Occipital lobe (tissue), 2 donors: ENCODE data around the gene HSPBAP1. TPM values are rescaled to one million over a fixed set of nuclear protein-coding genes. Genes with fewer than 3 reads are reported as not detected.

Experiments used
- DNase-seq: peaks from one replicate; lab custom pipeline; 2025; lab: John Stamatoyannopoulos, UW
- total RNA-seq: library from RNA; depleted of rRNA; stranded (reverse); fragments of >200 nt; gene quantifications from one replicate; pipeline ENCODE4 v1.2.3, GENCODE V29; 2014

Gene HSPBAP1
- 12.9 TPM for total RNA-seq

- no peak for DNase-seq
These were observed at the start of gene HSPBAP1 for GRCh38 chr3:122793568-122794416. Gene HSPBAP1, minus strand, starts transcription at chr3:122793831. Its CDS starts 151 bp downstream, at chr3:122793680.

GRCh38 chr3:122835590-122835989 lies 42.0 kb upstream of the HSPBAP1 start:
- no peak for DNase-seq

GRCh38 chr3:122828281-122828680 lies 34.6 kb upstream of the HSPBAP1 start:
- no peak for DNase-seq

GRCh38 chr3:122826278-122826677 lies 32.6 kb upstream of the HSPBAP1 start:
- DNase-seq: no peak

GRCh38 chr3:122825460-122825859 lies 31.8 kb upstream of the HSPBAP1 start:
- DNase-seq: no peak

- DNase-seq: no peak
These were observed 31.1 kb upstream of the HSPBAP1 start for GRCh38 chr3:122824465-122825381.

- no peak for DNase-seq
These were observed 23.0 kb upstream of the HSPBAP1 start for GRCh38 chr3:122816587-122816986.

- DNase-seq: no peak
These were observed 17.1 kb upstream of the HSPBAP1 start for GRCh38 chr3:122810734-122811133.

- DNase-seq: no peak
These were observed 10.3 kb upstream of the HSPBAP1 start for GRCh38 chr3:122803977-122804376.

- no peak for DNase-seq
These were observed 8.7 kb upstream of the HSPBAP1 start for GRCh38 chr3:122802323-122802722.

- no peak for DNase-seq
These were observed 7.1 kb upstream of the HSPBAP1 start for GRCh38 chr3:122800706-122801237.

GRCh38 chr3:122800031-122800430 lies 6.4 kb upstream of the HSPBAP1 start:
- no peak for DNase-seq

GRCh38 chr3:122799322-122799721 lies 5.7 kb upstream of the HSPBAP1 start:
- DNase-seq: no peak

GRCh38 chr3:122797291-122797690 lies 3.7 kb upstream of the HSPBAP1 start:
- no peak for DNase-seq

GRCh38 chr3:122795674-122796195 lies 2.1 kb upstream of the HSPBAP1 start:
- no peak for DNase-seq

- no peak for DNase-seq
These were observed 1.4 kb upstream of the HSPBAP1 start, which contains the start of gene SLC49A4 for GRCh38 chr3:122794779-122795673. Gene SLC49A4, plus strand, starts transcription at chr3:122795069. Its CDS starts 124 bp downstream, at chr3:122795193.

GRCh38 chr3:122794483-122794778 lies 800 bp upstream of the HSPBAP1 start:
- no peak for DNase-seq

GRCh38 chr3:122789585-122790273 lies 3.9 kb downstream of the HSPBAP1 start:
- no peak for DNase-seq

GRCh38 chr3:122787872-122788271 lies 5.8 kb downstream of the HSPBAP1 start:
- DNase-seq: no peak

- no peak for DNase-seq
These were observed 7.6 kb downstream of the HSPBAP1 start for GRCh38 chr3:122786066-122786465.
